ENCODE results near the gene ELP2.

Gene ELP2

DNA sequence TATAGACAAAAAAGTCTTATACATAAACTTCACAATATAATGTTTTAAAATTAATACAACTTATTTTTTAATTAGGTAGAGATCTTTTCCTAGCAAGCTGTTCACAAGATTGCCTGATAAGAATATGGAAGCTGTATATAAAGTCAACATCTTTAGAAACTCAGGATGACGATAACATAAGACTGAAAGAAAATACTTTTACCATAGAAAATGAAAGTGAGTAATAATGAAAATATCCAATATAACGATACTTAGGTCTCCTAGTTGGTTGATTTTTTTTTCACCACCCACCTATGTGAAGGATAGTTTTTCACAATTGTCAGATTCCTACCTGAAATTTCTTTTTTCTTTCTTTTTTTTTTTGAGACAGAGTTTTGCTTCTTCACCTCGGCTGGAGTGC is 13.1 kb downstream of the ELP2 start:
- Histone ChIP-seq H3K27me3 (ENCODE audit: control insufficient read depth in 1 of 2, insufficient read depth in 2 of 2, low read length in 2 of 2) (no peaks in the 10 kb centered on the region), H3K9me3 (ENCODE audit: low read length) (no peaks in the 10 kb centered on the region), H3K36me3 (ENCODE audit: insufficient read depth, low read length) (peaks cover 63% of the 10 kb centered on the region), H3K4me1 (ENCODE audit: insufficient read depth, low read length) (no peaks in the 10 kb centered on the region), H3K27ac (ENCODE audit: low read depth, low read length) (no peak overlapping the region), H3K4me3 (ENCODE audit: low read depth in 1 of 2, low read length in 2 of 2) (no peak overlapping the region), H3K9ac (ENCODE audit: low read length) (no peak overlapping the region)

- peaks cover 61% of the 10 kb centered on the region for H3K36me3 ChIP-seq (ENCODE audit: insufficient read depth, low read length)
- H3K27ac ChIP-seq (ENCODE audit: low read depth, low read length): no peak overlapping the region
- no peaks in the 10 kb centered on the region for H3K9me3 ChIP-seq (ENCODE audit: low read length)
- H3K4me3 ChIP-seq (ENCODE audit: low read depth in 1 of 2, low read length in 2 of 2): no peak overlapping the region
- no peaks in the 10 kb centered on the region for H3K4me1 ChIP-seq (ENCODE audit: insufficient read depth, low read length)
- H3K27me3 ChIP-seq (ENCODE audit: control insufficient read depth in 1 of 2, insufficient read depth in 2 of 2, low read length in 2 of 2): no peaks in the 10 kb centered on the region
- H3K9ac ChIP-seq (ENCODE audit: low read length): no peak overlapping the region
These were observed 13.7 kb downstream of the ELP2 start for GRCh38 chr18:36143391-36143790.

DNA sequence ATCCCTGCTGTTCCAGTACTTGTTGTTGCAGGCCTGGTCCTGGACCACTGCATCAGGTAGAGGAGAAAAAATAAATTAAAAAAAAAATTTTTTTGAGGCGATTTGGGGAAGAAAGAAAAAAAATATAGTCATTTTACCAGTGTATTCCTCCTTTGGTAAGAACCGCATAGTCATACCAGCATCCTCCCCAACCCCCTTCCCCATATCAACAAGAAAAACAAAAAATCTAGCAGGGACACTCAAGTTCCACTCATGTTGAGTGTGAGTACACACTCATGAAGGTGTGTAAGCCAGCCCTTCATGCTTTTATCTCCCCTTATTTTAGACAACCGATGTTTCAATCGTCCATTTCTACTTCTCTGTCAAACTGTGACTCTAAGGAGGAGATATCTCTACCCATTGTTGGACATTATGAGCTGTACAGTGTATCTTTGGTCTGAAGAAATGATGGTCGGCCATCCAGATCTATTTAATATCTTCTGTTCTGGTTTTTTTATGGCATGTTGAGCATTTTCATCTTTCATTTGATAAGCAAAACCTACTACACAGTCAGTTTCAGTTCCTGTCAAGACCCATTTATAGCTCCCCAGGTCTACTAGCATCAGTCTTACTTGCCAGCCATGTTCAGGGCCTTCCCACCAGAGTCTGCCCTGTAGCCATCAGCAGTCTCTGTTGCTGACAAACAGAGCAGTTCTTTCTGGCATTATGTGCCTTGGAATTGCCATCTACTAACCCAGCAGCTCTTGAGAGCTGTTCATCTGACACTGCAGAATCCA is 20.0 kb downstream of the ELP2 start:
- no peaks in the 10 kb centered on the region for H3K9me3 ChIP-seq (ENCODE audit: low read length)
- peaks cover 66% of the 10 kb centered on the region for H3K36me3 ChIP-seq (ENCODE audit: insufficient read depth, low read length)
- H3K27me3 ChIP-seq (ENCODE audit: control insufficient read depth in 1 of 2, insufficient read depth in 2 of 2, low read length in 2 of 2): no peaks in the 10 kb centered on the region
- H3K4me1 ChIP-seq (ENCODE audit: insufficient read depth, low read length): no peaks in the 10 kb centered on the region
- H3K27ac ChIP-seq (ENCODE audit: low read depth, low read length): no peak overlapping the region
- no peak overlapping the region for H3K4me3 ChIP-seq (ENCODE audit: low read depth in 1 of 2, low read length in 2 of 2)
- H3K9ac ChIP-seq (ENCODE audit: low read length): no peak overlapping the region

DNA sequence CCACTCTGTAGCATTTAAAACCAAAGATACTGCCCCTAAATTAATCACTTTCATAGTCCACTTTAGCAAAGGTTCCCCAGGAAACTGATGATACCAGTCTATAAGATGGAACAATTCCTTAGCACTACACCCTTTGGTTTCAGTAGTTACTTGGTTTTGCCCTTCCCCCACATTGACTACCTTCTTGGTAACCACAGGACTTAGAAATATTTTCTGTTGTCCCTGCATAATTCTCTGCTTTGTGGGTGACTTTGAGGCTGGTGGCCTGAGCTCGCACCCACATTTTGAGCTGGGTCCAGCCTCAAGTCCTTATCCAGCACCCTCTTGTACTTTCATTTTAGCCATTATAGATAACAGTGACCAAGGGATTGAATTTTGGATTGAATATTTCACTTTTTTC is 23.1 kb downstream of the ELP2 start:
- H3K36me3 ChIP-seq (ENCODE audit: insufficient read depth, low read length): peaks cover 74% of the 10 kb centered on the region

GRCh38 chr18:36153203-36153602 is 23.5 kb downstream of the ELP2 start:
- Histone ChIP-seq H3K9me3 (ENCODE audit: low read length) (no peaks in the 10 kb centered on the region), H3K27ac (ENCODE audit: low read depth, low read length) (no peak overlapping the region), H3K36me3 (ENCODE audit: insufficient read depth, low read length) (peaks cover 72% of the 10 kb centered on the region), H3K27me3 (ENCODE audit: control insufficient read depth in 1 of 2, insufficient read depth in 2 of 2, low read length in 2 of 2) (no peaks in the 10 kb centered on the region), H3K4me3 (ENCODE audit: low read depth in 1 of 2, low read length in 2 of 2) (no peak overlapping the region), H3K4me1 (ENCODE audit: insufficient read depth, low read length) (no peaks in the 10 kb centered on the region), H3K9ac (ENCODE audit: low read length) (no peak overlapping the region)

More for the DNA sequence above, 23.1 kb downstream of the ELP2 start:
- Histone ChIP-seq H3K9ac (ENCODE audit: low read length) (no peak overlapping the region), H3K27ac (ENCODE audit: low read depth, low read length) (no peak overlapping the region), H3K27me3 (ENCODE audit: control insufficient read depth in 1 of 2, insufficient read depth in 2 of 2, low read length in 2 of 2) (no peaks in the 10 kb centered on the region), H3K9me3 (ENCODE audit: low read length) (no peaks in the 10 kb centered on the region), H3K4me1 (ENCODE audit: insufficient read depth, low read length) (no peaks in the 10 kb centered on the region), H3K4me3 (ENCODE audit: low read depth in 1 of 2, low read length in 2 of 2) (no peak overlapping the region)

DNA sequence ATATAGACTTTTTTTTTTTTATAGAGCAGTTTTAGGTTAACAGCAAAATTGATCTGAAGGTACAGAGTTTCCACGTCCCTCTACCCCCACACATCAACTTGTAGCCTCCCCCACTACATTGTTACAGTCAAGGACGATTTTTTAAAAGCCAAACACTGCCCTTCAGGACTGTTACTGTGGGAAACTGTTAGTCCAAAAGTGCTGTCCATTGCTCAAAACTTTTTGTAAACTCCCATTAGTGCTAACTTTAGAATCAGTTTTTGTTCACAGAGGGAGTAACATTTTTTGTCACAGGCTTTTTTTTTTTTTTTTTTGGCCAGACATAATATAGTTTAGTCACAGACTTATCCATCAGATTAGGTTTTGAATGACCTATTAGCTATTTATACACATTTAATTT is 24.1 kb downstream of the ELP2 start:
- Histone ChIP-seq H3K9me3 (ENCODE audit: low read length) (no peaks in the 10 kb centered on the region), H3K27me3 (ENCODE audit: control insufficient read depth in 1 of 2, insufficient read depth in 2 of 2, low read length in 2 of 2) (no peaks in the 10 kb centered on the region), H3K36me3 (ENCODE audit: insufficient read depth, low read length) (peaks cover 70% of the 10 kb centered on the region), H3K9ac (ENCODE audit: low read length) (no peak overlapping the region), H3K27ac (ENCODE audit: low read depth, low read length) (no peak overlapping the region), H3K4me3 (ENCODE audit: low read depth in 1 of 2, low read length in 2 of 2) (no peak overlapping the region), H3K4me1 (ENCODE audit: insufficient read depth, low read length) (no peaks in the 10 kb centered on the region)

DNA sequence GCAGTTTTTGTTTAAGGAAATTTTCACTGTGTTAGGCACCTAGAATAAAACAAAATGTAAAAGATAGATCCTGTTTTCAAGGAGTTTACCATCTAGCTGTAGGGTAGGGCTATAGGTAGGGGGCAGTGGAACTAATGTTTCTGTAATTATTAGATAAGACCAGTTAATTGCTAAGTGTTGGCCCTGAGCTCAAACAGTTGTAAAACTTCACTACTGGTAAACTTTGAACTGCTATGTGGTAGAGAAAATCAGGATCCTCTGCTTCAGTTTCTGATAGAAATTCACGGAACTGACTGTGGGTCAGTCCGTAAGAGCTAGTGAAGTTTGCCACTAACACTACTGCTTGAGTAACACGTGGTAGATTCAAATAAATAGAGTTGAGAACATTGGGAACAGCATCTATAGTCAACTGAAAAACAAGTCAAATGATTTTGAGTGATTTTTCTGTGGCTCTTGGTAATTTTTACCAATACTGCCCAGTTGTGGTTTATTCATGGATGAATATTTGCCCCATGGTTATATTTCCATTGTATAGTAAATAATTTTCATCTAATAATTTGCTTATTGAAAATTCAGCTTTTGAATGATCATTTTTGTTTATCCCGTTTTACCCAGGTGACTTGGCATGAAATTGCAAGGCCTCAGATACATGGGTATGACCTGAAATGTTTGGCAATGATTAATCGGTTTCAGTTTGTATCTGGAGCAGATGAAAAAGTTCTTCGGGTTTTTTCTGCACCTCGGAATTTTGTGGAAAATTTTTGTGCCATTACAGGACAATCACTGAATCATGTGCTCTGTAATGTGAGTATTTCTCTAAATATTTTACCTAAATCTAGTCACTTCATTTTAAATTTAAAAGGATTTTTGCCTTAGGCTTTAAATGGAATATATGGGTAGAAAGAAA is 26.4 kb downstream of the ELP2 start:
- Histone ChIP-seq H3K9ac (ENCODE audit: low read length) (no peak overlapping the region), H3K9me3 (ENCODE audit: low read length) (no peaks in the 10 kb centered on the region), H3K27ac (ENCODE audit: low read depth, low read length) (no peak overlapping the region), H3K36me3 (ENCODE audit: insufficient read depth, low read length) (peaks cover 72% of the 10 kb centered on the region), H3K4me3 (ENCODE audit: low read depth in 1 of 2, low read length in 2 of 2) (no peak overlapping the region), H3K27me3 (ENCODE audit: control insufficient read depth in 1 of 2, insufficient read depth in 2 of 2, low read length in 2 of 2) (no peaks in the 10 kb centered on the region), H3K4me1 (ENCODE audit: insufficient read depth, low read length) (no peaks in the 10 kb centered on the region)

GRCh38 chr18:36157441-36157840 is 27.7 kb downstream of the ELP2 start:
- Histone ChIP-seq H3K4me1 (ENCODE audit: insufficient read depth, low read length) (no peaks in the 10 kb centered on the region), H3K27ac (ENCODE audit: low read depth, low read length) (no peak overlapping the region), H3K9ac (ENCODE audit: low read length) (no peak overlapping the region), H3K36me3 (ENCODE audit: insufficient read depth, low read length) (peaks cover 79% of the 10 kb centered on the region), H3K9me3 (ENCODE audit: low read length) (no peaks in the 10 kb centered on the region), H3K27me3 (ENCODE audit: control insufficient read depth in 1 of 2, insufficient read depth in 2 of 2, low read length in 2 of 2) (no peaks in the 10 kb centered on the region), H3K4me3 (ENCODE audit: low read depth in 1 of 2, low read length in 2 of 2) (no peak overlapping the region)

DNA sequence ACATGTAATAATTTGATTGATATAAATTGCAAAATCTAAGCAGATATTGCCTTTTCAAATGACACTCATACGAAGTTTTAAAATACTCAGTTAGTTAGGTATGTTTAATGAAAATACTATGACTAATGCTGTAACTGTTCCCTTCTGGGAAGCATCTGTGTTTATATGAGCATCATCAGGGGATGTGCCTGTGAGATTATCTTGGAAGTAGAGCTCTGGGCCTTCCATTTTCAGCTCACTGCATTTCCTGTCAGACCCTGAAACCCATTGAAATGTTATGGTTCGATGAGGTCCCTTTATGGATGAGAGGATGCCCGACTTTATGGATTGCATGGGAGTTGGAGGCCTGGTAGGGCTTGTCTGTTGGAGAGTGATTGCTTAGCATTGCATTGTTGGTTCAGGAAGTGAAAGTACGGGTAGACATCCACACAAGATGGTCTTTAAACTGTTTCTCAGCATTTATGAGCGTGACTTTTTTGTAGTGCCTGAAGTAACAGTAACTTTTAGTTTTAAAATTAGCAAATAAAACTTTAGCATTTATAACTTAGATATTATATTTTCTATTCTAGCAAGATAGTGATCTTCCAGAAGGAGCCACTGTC is 28.7 kb downstream of the ELP2 start:
- Histone ChIP-seq H3K9ac (ENCODE audit: low read length) (no peak overlapping the region), H3K4me1 (ENCODE audit: insufficient read depth, low read length) (no peaks in the 10 kb centered on the region), H3K27ac (ENCODE audit: low read depth, low read length) (no peak overlapping the region), H3K4me3 (ENCODE audit: low read depth in 1 of 2, low read length in 2 of 2) (no peak overlapping the region), H3K27me3 (ENCODE audit: control insufficient read depth in 1 of 2, insufficient read depth in 2 of 2, low read length in 2 of 2) (no peaks in the 10 kb centered on the region), H3K36me3 (ENCODE audit: insufficient read depth, low read length) (peaks cover 74% of the 10 kb centered on the region), H3K9me3 (ENCODE audit: low read length) (no peaks in the 10 kb centered on the region)

DNA sequence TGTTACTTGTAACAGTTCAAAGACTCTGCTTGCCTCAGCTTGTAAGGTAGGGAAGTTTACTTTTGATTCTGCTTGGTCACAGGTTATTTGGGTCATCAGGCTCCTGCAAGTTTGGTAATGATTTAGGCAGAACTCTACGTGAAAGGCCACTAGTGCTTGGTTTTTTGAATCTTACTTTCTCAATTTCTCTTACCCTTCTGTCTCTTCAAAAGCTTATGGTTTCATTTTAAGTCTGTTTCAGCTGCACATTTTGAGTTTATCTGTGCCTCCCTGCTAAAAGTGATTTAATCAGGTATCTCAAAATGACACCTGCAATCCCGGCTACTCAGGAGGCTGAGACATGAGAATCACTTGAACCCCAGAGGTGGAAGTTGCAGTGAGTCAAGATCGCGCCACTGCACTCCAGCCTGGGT is 31.3 kb downstream of the ELP2 start:
- no peaks in the 10 kb centered on the region for H3K27me3 ChIP-seq (ENCODE audit: control insufficient read depth in 1 of 2, insufficient read depth in 2 of 2, low read length in 2 of 2)
- no peak overlapping the region for H3K27ac ChIP-seq (ENCODE audit: low read depth, low read length)
- H3K4me3 ChIP-seq (ENCODE audit: low read depth in 1 of 2, low read length in 2 of 2): no peak overlapping the region
- no peak overlapping the region for H3K9ac ChIP-seq (ENCODE audit: low read length)
- H3K36me3 ChIP-seq (ENCODE audit: insufficient read depth, low read length): peaks cover 65% of the 10 kb centered on the region
- H3K4me1 ChIP-seq (ENCODE audit: insufficient read depth, low read length): no peaks in the 10 kb centered on the region
- no peaks in the 10 kb centered on the region for H3K9me3 ChIP-seq (ENCODE audit: low read length)

DNA sequence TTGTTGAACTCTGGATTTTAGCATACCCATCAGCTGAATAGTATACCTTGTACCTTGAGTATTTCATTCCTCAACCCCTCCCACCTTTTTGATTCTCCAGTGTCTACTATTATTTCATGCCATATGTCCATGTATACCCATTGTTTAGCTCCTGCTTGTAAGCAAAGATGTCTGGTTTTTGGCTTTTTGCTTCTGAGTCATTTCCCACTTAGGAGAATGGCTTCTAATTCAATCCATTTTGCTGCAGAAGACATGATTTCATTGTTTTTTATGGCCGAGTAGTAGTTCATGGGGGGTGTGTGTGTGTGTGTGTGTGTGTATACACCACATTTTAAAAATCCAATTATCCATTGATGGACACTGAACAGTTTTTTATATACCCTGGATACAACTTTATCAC is 33.3 kb downstream of the ELP2 start:
- no peaks in the 10 kb centered on the region for H3K9me3 ChIP-seq (ENCODE audit: low read length)
- H3K4me1 ChIP-seq (ENCODE audit: insufficient read depth, low read length): no peaks in the 10 kb centered on the region
- H3K27me3 ChIP-seq (ENCODE audit: control insufficient read depth in 1 of 2, insufficient read depth in 2 of 2, low read length in 2 of 2): no peaks in the 10 kb centered on the region
- no peak overlapping the region for H3K27ac ChIP-seq (ENCODE audit: low read depth, low read length)
- no peak overlapping the region for H3K9ac ChIP-seq (ENCODE audit: low read length)
- H3K4me3 ChIP-seq (ENCODE audit: low read depth in 1 of 2, low read length in 2 of 2): no peak overlapping the region
- peaks cover 58% of the 10 kb centered on the region for H3K36me3 ChIP-seq (ENCODE audit: insufficient read depth, low read length)
